ES-I3 (cell line): ENCODE data around the gene CHURC1.

Experiments used
- H3K36me3 ChIP-seq: 2 replicates; pipeline ENCODE4 v1.6.1; 2013; ENCODE audit warnings: mild to moderate bottlenecking, low read length, control low read depth, moderate library complexity; ENCODE audit not compliant: insufficient read depth
- H3K4me1 ChIP-seq: 2 replicates; pipeline ENCODE4 v1.6.1; 2013; ENCODE audit warnings: mild to moderate bottlenecking, control low read depth, low read length; ENCODE audit not compliant: insufficient read depth
- H3K9ac ChIP-seq: 2 replicates; pipeline ENCODE4 v1.6.1; 2013; ENCODE audit warnings: low read depth, mild to moderate bottlenecking, low read length, moderate library complexity
- H3K9me3 ChIP-seq: 2 replicates; pipeline ENCODE4 v1.6.1; 2013; ENCODE audit warnings: mild to moderate bottlenecking, low read length, moderate library complexity; ENCODE audit not compliant: control insufficient read depth, insufficient read depth

The CHURC1 gene

DNA sequence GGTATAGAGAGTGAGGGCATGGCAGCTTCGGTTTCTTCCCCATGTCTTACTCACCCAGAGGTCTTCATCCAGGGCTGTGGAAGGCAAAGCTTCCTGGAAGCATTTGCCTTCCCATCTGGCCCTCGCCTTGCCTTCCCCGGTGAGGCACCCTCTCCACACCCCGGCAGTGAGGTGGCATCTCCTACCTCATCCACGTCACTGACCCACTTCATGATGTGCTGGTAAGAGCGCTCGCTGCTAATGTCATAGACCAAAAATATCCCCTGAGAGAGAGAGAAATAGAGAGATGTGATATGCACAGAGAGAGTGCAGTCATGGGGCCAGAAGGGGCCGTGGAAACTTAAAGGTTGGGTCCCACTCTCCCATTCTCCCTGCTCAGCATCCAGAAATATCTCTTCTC, 36.6 kb downstream of the CHURC1 start:
- Histone ChIP-seq H3K9me3 (no peaks in the 10 kb centered on the region), H3K4me1 (peaks cover 12% of the 10 kb centered on the region), H3K9ac (no peak overlapping the region), H3K36me3 (no peaks in the 10 kb centered on the region; the same call in 1 of the 2 replicates)

DNA sequence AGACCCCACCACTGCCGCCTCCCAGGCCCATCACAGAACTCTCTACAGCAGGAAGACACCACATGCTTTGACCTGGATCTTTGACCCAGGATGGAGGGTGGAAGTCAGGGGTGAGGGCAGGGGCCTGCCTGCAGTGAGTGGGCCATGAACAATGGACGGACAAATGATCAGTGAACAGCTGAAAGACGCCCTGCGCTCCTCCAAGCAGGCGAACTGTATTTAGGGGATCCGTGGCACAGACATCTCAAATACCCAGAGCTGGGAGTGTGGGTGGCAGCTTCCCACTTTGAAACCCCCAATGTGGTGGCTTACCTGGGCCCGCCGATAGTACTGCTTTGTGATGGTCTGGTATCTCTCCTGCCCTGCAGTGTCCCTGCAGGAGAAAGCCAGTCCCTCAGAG, 37.0 kb downstream of the CHURC1 start:
- Histone ChIP-seq H3K9me3 (no peaks in the 10 kb centered on the region), H3K9ac (no peak overlapping the region), H3K4me1 (peaks cover 16% of the 10 kb centered on the region), H3K36me3 (no peaks in the 10 kb centered on the region; the same call in 1 of the 2 replicates)

DNA sequence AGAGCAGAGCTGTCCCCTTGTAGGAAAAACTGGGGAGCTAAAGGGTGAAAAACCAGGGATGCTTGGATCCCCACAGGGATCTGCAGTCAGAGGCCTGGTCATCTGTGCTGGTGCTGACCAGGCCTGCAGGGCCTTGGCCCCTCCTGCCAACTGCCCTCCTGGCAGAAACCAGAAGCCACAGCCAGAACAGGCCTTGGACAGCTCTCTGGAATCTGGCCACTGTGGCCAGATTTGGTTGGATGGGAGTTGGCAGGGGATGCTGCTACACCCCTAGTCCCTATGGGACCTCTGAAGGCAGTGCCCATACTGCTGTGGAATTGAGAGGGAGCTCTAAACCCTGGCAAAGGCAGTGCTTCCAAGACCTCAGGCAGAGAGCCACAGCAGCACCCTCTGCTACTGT, 37.5 kb downstream of the CHURC1 start:
- no peaks in the 10 kb centered on the region for H3K9me3 ChIP-seq
- no peak overlapping the region for H3K9ac ChIP-seq

DNA sequence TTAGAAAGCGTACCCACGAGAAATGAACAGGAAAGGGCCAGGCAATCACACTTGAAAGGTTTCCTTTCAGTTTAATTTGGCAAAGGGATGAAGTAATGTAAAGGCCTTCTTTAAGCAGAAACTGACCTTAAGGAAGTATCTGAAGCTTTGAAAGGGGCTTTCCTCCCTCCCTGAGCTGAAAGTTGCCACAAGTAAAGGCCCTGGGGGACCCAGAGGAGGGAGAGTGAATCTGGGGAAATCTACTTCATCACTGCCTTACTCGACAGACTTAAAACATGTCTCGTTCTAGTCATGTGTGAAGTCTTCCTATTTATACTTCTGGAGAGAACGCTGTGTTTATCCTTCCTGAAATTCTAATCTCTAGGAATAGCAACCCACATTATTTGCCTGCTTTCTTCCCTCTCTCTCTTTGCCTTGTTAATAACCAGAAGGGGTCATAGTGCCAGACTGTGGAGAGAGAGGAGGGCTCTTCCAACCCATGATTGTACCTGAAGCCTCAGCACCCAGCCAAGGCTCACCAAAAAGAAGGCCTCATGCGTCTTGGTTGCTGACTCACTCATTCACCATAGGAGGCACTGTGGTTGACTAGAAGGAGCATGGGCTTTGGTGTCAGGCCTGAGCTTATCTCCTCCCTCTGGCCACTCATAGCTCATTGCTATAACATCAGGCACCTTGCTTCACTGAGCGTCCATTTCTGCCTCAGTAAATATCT, 38.5 kb downstream of the CHURC1 start:
- H3K9ac ChIP-seq, result no peak overlapping the region
- no peaks in the 10 kb centered on the region for H3K9me3 ChIP-seq
- peaks cover 26% of the 10 kb centered on the region for H3K4me1 ChIP-seq
- H3K36me3 ChIP-seq, result no peaks in the 10 kb centered on the region; the same call in 1 of the 2 replicates

More for the DNA sequence above, 37.5 kb downstream of the CHURC1 start:
- Histone ChIP-seq H3K36me3 (no peaks in the 10 kb centered on the region; the same call in 1 of the 2 replicates), H3K4me1 (peaks cover 20% of the 10 kb centered on the region)

DNA sequence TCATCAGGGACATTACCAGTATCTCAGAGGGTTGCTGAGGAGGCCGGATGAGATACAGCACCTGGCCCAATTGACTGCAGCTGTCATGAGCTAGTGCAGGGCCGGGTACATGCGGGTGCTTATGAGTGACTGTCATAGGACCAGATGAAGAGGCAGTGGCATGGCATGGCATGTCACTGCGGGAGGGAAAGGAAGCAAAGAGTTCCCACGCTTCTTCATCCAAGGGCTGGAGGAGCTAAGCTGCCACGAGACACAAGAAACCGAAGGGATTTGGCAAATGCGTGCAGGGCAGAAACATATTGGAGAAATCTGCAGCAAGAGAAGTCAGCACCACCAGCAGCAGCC, 39.0 kb downstream of the CHURC1 start:
- Histone ChIP-seq H3K9ac (no peak overlapping the region), H3K36me3 (no peaks in the 10 kb centered on the region; the same call in 1 of the 2 replicates), H3K9me3 (no peaks in the 10 kb centered on the region), H3K4me1 (peaks cover 26% of the 10 kb centered on the region)

DNA sequence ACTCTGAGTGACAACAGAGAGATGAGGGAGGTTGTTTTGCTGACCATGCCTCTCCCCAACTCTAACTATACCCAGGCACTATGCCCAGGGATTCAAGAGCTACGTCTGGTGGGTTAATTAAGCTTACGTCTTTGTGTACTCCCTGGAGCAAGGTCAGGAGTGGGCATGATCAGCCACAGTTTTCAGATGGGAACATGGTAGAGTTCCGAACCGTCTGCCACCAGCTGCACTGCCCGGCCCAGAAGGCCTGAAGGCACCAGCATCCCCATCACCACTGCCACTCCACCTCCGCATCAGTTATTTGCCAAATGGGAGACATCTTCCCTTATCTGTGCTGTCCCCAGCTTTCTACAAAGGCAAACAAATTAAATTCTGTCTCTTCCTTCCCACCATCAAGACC, 39.4 kb downstream of the CHURC1 start:
- Histone ChIP-seq H3K9ac (no peak overlapping the region), H3K4me1 (peaks cover 26% of the 10 kb centered on the region), H3K9me3 (no peaks in the 10 kb centered on the region), H3K36me3 (no peaks in the 10 kb centered on the region; the same call in 1 of the 2 replicates)

DNA sequence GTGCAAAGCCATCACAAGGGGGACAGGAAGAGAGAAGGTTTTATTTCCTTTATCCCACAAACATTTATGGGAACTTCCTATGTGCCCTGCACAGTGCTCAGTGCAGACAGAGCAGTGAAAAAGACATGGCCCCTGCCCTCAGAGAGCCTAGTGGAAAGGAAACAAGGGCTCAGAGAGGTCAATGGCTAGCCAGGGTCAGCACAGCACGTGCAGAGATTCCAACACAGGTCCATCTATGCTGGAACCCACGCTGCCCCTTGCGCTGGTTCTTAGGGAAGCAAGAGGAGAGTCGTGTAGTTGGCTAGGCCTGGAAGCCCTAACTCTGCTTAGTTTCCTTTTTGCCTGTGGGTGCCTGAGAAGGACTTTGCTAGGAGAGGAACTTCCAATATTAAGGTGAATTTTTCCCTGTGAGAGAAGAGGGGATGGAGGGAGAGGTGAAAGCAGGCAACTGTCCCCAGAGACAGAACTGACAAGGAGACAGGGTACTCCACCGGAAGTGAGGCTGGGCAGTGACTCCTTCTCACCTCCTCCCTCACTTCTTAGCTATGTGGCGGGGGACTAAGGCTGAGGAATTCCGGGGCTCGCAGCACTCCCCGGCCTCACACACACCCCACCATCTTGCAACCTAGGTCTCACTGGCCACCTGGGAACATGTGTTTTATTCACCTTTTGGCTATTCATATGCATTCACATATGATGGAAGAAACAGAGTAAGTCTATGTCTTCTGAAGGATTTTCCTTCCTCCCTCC, 40.4 kb downstream of the CHURC1 start:
- Histone ChIP-seq H3K9me3 (no peaks in the 10 kb centered on the region), H3K36me3 (no peaks in the 10 kb centered on the region; the same call in 1 of the 2 replicates), H3K4me1 (peaks cover 26% of the 10 kb centered on the region), H3K9ac (no peak overlapping the region)

DNA sequence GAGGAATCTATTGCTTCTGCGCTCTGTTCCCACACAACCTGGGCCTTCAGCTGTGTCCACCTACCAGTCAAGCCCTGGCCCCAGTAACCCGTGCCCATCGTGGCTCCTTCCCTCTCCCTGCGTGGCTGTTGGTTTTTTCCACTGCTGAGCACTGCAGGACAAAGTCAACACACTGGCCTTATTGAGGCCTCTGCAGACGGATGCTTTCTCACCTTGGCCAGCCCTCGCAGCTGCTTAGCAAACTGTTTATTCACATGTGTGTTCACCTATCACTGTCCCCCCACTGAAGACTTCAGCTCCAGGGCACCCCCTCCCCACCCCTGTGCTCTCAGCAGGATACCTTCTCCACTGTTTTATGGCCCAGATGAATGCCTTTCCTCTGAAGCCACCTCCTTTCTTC, 41.0 kb downstream of the CHURC1 start:
- Histone ChIP-seq H3K9me3 (no peaks in the 10 kb centered on the region), H3K4me1 (peaks cover 30% of the 10 kb centered on the region), H3K9ac (no peak overlapping the region), H3K36me3 (no peaks in the 10 kb centered on the region; the same call in 1 of the 2 replicates)

DNA sequence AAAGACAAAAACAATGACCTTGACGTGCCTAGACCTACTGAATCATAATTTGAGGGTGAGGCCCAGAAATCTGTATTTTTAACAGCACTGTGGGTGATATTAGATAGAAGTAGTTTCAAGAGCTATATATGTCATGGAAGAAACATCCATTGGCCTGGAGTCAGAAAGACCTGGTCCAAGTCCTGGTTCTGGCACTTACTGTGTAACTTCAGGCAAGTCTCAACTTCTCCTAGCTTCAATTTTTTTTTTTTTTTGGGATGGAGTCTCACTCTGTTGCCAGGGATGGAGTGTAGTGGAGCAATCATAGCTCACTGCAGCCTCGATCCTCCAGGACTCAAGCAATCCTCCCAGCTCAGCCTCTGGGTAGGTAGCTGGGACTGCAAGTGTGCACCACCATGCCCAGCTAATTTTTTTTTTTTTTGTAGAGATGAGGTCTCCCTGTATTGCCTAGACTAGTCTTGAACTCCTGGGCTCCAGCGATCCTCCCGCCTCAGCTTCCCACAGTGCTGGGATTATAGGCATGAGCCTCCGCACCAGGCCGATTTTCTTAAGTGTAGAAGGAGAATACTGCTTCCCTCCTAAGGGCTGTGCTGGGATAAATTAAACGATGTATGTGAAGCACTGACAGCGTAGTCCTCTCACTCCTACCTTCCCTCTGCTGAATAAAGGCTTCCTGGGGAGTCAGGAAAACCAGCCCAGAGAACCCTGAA, 42.6 kb downstream of the CHURC1 start:
- no peak overlapping the region for H3K9ac ChIP-seq
- H3K36me3 ChIP-seq, result no peaks in the 10 kb centered on the region
- H3K9me3 ChIP-seq, result no peaks in the 10 kb centered on the region
- peaks cover 37% of the 10 kb centered on the region for H3K4me1 ChIP-seq

DNA sequence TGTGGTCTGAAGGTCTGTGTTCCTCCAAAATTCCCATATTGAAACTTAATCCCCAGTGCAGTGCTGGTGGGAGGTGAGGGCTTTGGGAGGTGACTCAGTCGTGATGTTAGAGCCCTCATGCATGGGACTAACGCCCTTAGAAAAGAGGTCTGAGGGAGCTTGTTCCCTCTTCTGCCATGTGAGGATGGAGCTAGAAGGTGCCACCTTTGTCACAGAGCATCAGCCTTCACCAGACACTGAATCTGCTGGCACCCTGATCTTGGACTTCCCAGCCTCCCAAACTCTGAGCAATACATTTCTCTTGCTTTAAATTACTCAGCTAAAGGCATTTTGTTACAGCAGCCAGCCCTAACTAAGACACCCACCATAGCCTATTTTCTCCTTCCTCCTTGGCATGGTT, 43.9 kb downstream of the CHURC1 start:
- Histone ChIP-seq H3K9me3 (no peaks in the 10 kb centered on the region), H3K9ac (no peak overlapping the region), H3K36me3 (no peaks in the 10 kb centered on the region), H3K4me1 (peaks cover 36% of the 10 kb centered on the region)

DNA sequence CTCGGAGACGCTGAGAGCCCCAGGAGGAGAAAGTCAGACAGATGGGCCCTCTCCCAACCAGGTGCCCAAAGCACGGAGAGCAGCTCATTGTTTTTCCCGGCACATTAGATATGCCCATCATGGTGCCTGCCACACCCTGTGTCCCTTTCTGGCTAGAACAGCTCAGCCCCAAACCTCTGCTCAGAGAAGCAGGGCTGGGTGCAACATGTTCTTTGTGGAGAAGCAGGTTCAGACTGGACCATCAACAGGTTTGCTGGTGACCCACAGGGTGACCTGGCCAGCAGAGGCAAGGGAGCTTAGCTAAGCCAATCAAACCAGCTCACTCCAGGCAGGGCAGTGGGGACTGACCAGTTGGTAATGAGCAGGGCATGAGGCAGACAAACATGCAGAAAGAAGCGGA, 44.5 kb downstream of the CHURC1 start:
- no peaks in the 10 kb centered on the region for H3K9me3 ChIP-seq
- peaks cover 34% of the 10 kb centered on the region for H3K4me1 ChIP-seq
- H3K9ac ChIP-seq, result no peak overlapping the region
- H3K36me3 ChIP-seq, result no peaks in the 10 kb centered on the region

DNA sequence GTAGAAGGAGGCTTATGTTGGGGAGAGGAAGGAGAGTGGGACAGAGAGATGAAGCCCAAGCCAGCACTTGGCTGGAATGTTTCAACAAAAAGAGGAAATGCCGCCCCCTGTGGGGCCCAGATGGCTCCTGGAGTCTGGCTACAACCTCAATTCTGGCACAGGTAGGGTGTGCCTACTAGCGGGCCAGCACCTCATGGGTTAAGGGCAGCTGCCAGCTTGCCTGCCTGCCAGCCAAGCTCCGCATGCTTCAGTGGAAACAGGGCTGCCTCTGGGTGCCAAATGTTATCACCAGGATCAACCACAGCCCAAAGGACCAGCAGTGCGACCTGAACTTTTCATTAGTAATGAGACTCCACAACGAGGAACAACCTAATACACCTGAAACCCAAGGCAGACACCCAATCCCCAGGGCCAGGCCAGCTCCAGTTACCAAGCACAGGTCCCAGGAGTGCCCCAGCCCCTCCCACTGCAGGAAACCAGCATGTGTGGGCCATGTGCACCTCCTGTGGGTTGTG, 46.6 kb downstream of the CHURC1 start:
- Histone ChIP-seq H3K36me3 (no peaks in the 10 kb centered on the region), H3K4me1 (peaks cover 25% of the 10 kb centered on the region), H3K9me3 (no peaks in the 10 kb centered on the region), H3K9ac (no peak overlapping the region)

DNA sequence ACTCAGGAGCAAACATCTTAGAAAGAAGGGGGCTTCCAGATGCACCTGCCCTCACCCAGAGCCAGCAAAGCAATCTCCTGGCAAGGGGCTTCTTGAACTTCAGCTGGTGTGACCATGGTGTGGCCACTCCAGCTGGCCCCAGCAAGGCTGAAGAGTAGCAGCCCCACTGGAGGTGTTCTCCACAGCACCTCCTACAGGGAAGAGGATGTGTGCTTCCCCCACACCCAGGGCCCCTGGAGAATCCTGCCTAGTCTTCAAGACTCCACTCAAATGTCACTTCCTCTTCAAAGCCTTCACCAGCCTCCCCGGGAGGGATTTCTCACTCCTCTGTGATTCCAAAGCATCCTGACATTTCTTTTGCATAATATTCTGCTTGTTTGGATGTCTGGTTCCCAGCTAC, 49.4 kb downstream of the CHURC1 start:
- Histone ChIP-seq H3K9me3 (no peaks in the 10 kb centered on the region), H3K9ac (no peak overlapping the region), H3K36me3 (no peaks in the 10 kb centered on the region), H3K4me1 (peaks cover 17% of the 10 kb centered on the region)

DNA sequence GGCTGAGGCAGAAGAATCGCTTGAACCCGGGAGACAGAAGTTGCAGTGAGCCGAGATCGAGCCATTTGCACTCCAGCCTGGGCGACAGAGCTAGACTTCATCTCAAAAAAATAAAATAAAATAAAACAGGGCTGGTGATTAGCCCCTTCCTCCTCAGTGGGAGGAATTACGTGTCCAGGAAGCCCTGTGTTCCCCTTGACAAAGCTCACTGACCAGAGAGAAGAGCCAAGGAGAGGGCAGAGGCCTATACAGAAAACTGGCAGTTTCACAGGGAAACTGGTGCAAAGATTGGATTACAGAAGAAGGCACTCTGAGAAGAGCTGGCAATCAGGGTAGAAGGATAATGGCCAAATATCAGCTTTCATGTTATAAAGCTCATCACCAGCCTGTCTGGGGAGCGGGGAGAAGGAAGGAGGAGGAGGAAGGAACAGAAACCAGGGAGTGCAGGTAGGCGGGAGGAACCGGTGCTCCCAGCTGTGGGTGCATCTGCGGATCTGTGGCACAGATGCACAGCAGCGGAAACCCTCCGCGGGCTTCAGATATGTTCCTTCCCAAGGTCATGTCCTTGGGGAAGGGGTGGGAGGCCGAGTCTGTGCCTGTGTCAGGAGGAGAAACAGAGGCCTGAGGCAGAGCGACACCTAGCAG, 51.2 kb downstream of the CHURC1 start:
- Histone ChIP-seq H3K4me1 (peaks cover 19% of the 10 kb centered on the region), H3K36me3 (no peaks in the 10 kb centered on the region), H3K9ac (no peak overlapping the region), H3K9me3 (no peaks in the 10 kb centered on the region)
